WTC11 (cell line): Measurements from ENCODE around the gene PYCR2. TPM values are rescaled to one million over a fixed set of nuclear protein-coding genes. Genes with fewer than 3 reads are reported as not detected.

Source experiments
- ATAC-seq: fragments of 200-7000 bp; cut with Tn5 transposase; 2 replicates; pipeline ENCODE4 v1.10.0; 2021; ENCODE audit warnings: mild to moderate bottlenecking, moderate library complexity
- CTCF ChIA-PET: fragments of 300-600 bp; sonication (Branson Sonifier 250); formaldehyde crosslinking; loops from one replicate; lab custom pipeline; 2021; ENCODE audit warnings: antibody characterized with exemption; lab: Charles Lee
- POLR2A ChIA-PET: fragments of 350-600 bp; sonication (Branson Sonifier 250); formaldehyde crosslinking; loops from one replicate; lab custom pipeline; 2021; ENCODE audit warnings: antibody characterized with exemption; lab: Charles Lee
- DNase-seq: peaks from one replicate; pipeline ENCODE4 v3.0.0; 2021; ENCODE audit warnings: low spot score
- H3K27ac Mint-ChIP-seq: 2 replicates; pipeline ENCODE4 v1.8.0; 2021; ENCODE audit warnings: mixed read lengths
- H3K27me3 Mint-ChIP-seq: 2 replicates; pipeline ENCODE4 v1.8.0; 2021; ENCODE audit warnings: low read depth, mild to moderate bottlenecking, moderate library complexity, mixed read lengths
- H3K36me3 Mint-ChIP-seq: 2 replicates; pipeline ENCODE4 v1.8.0; 2021; ENCODE audit warnings: mixed read lengths
- H3K4me1 Mint-ChIP-seq: 2 replicates; pipeline ENCODE4 v1.8.0; 2022; ENCODE audit warnings: mixed read lengths
- H3K4me3 Mint-ChIP-seq: 2 replicates; pipeline ENCODE4 v1.8.0; 2021; ENCODE audit warnings: mild to moderate bottlenecking, moderate library complexity, mixed read lengths
- H3K9me3 Mint-ChIP-seq: 2 replicates; pipeline ENCODE4 v1.8.0; 2021; ENCODE audit warnings: mixed read lengths
- FOXK1 ChIP-seq: sonication (generic); formaldehyde crosslinking; IDR thresholded peaks from 2 replicates; pipeline ENCODE4 v1.8.0; 2022; ENCODE audit warnings: mild to moderate bottlenecking, moderate library complexity, missing genetic modification reagents
- GABPB1 ChIP-seq: sonication (generic); formaldehyde crosslinking; IDR thresholded peaks from 2 replicates; pipeline ENCODE4 v1.8.1; 2023; ENCODE audit warnings: mild to moderate bottlenecking, missing genetic modification reagents
- IRF2 ChIP-seq: sonication (generic); formaldehyde crosslinking; IDR thresholded peaks from 2 replicates; pipeline ENCODE4 v1.8.0; 2022; ENCODE audit warnings: low read depth, missing genetic modification reagents, borderline replicate concordance
- RELA ChIP-seq: sonication (generic); formaldehyde crosslinking; IDR thresholded peaks from 2 replicates; pipeline ENCODE4 v1.8.1; 2022; ENCODE audit warnings: missing genetic modification reagents, mild to moderate bottlenecking, borderline replicate concordance
- RORB ChIP-seq: fragments of 250-450 bp; sonication (Bioruptor Pico); IDR thresholded peaks from 2 replicates; pipeline ENCODE4 v1.9.0; 2021; ENCODE audit warnings: mild to moderate bottlenecking
- SP1 ChIP-seq: sonication (generic); formaldehyde crosslinking; conservative IDR thresholded peaks from 2 replicates; pipeline ENCODE4 v1.8.1; 2022; ENCODE audit warnings: missing genetic modification reagents
- TEAD1 ChIP-seq: sonication (generic); formaldehyde crosslinking; IDR thresholded peaks from 2 replicates; pipeline ENCODE4 v1.8.0; 2022; ENCODE audit warnings: mild to moderate bottlenecking, missing genetic modification reagents
- ZNF138 ChIP-seq: sonication (generic); formaldehyde crosslinking; conservative IDR thresholded peaks from 2 replicates; pipeline ENCODE4 v1.8.1; 2022; ENCODE audit warnings: mild to moderate bottlenecking, moderate library complexity, missing genetic modification reagents
- ZNF263 ChIP-seq: sonication (generic); formaldehyde crosslinking; IDR thresholded peaks from 2 replicates; pipeline ENCODE4 v1.8.1; 2022; ENCODE audit warnings: low read depth, mild to moderate bottlenecking, moderate library complexity, missing genetic modification reagents
- ZNF317 ChIP-seq: sonication (generic); formaldehyde crosslinking; IDR thresholded peaks from 2 replicates; pipeline ENCODE4 v1.8.1; 2023; ENCODE audit warnings: low read depth, mild to moderate bottlenecking, moderate library complexity, missing genetic modification reagents, borderline replicate concordance
- total RNA-seq: library from RNA; stranded (reverse); gene quantifications from 3 replicates; pipeline ENCODE4 v1.2.3, GENCODE V29; 2021
- TF ChIP-seq, protein P1 (sequence below): sonication (generic); formaldehyde crosslinking; IDR thresholded peaks from 2 replicates; pipeline ENCODE4 v1.8.0; 2022; ENCODE audit warnings: mild to moderate bottlenecking, missing genetic modification reagents
- TF ChIP-seq, protein P2 (sequence below): sonication (generic); formaldehyde crosslinking; IDR thresholded peaks from 2 replicates; pipeline ENCODE4 v1.8.0; 2022; ENCODE audit warnings: mild to moderate bottlenecking, missing genetic modification reagents
- TF ChIP-seq, protein P3 (sequence below): sonication (generic); formaldehyde crosslinking; IDR thresholded peaks from 2 replicates; pipeline ENCODE4 v1.8.0; 2023; ENCODE audit warnings: mild to moderate bottlenecking, missing genetic modification reagents
- TF ChIP-seq, protein P4 (sequence below): fragments of 250-450 bp; sonication (Bioruptor Pico); IDR thresholded peaks from 2 replicates; pipeline ENCODE4 v1.8.0; 2021; ENCODE audit warnings: mild to moderate bottlenecking
- TF ChIP-seq, protein P5 (sequence below): sonication (generic); formaldehyde crosslinking; IDR thresholded peaks from 2 replicates; pipeline ENCODE4 v1.8.1; 2023; ENCODE audit warnings: mild to moderate bottlenecking, moderate library complexity, missing genetic modification reagents

Gene PYCR2
- total RNA-seq, 1 experiment from 2014 or later = 86.0 TPM

DNA sequence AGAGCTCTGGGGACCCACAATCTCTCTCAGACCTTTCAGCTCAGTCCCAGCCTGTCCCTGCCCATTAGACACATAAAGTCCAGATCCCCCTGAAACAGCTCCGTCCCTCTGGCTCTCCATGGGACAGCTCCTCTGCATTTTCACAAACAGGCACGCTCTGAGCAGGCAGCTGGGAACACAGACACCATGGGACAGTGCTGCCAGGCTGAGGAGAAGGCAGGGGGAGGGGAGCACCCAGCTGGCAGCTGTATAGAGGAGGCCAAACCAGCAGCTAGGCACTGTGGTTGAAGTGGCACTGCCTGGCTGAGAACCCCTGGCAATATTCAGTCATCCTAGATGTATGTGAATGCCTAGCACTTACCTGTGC is 43.8 kb downstream of the PYCR2 start (continued):
- TF ChIP-seq, protein P1, sequence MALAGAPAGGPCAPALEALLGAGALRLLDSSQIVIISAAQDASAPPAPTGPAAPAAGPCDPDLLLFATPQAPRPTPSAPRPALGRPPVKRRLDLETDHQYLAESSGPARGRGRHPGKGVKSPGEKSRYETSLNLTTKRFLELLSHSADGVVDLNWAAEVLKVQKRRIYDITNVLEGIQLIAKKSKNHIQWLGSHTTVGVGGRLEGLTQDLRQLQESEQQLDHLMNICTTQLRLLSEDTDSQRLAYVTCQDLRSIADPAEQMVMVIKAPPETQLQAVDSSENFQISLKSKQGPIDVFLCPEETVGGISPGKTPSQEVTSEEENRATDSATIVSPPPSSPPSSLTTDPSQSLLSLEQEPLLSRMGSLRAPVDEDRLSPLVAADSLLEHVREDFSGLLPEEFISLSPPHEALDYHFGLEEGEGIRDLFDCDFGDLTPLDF = no peak
- TF ChIP-seq, protein P2, sequence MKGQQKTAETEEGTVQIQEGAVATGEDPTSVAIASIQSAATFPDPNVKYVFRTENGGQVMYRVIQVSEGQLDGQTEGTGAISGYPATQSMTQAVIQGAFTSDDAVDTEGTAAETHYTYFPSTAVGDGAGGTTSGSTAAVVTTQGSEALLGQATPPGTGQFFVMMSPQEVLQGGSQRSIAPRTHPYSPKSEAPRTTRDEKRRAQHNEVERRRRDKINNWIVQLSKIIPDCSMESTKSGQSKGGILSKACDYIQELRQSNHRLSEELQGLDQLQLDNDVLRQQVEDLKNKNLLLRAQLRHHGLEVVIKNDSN (CRISPR knock-in tag) = no peak
- TF ChIP-seq, protein P3, sequence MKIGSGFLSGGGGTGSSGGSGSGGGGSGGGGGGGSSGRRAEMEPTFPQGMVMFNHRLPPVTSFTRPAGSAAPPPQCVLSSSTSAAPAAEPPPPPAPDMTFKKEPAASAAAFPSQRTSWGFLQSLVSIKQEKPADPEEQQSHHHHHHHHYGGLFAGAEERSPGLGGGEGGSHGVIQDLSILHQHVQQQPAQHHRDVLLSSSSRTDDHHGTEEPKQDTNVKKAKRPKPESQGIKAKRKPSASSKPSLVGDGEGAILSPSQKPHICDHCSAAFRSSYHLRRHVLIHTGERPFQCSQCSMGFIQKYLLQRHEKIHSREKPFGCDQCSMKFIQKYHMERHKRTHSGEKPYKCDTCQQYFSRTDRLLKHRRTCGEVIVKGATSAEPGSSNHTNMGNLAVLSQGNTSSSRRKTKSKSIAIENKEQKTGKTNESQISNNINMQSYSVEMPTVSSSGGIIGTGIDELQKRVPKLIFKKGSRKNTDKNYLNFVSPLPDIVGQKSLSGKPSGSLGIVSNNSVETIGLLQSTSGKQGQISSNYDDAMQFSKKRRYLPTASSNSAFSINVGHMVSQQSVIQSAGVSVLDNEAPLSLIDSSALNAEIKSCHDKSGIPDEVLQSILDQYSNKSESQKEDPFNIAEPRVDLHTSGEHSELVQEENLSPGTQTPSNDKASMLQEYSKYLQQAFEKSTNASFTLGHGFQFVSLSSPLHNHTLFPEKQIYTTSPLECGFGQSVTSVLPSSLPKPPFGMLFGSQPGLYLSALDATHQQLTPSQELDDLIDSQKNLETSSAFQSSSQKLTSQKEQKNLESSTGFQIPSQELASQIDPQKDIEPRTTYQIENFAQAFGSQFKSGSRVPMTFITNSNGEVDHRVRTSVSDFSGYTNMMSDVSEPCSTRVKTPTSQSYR (CRISPR knock-in tag) = no peak

DNA sequence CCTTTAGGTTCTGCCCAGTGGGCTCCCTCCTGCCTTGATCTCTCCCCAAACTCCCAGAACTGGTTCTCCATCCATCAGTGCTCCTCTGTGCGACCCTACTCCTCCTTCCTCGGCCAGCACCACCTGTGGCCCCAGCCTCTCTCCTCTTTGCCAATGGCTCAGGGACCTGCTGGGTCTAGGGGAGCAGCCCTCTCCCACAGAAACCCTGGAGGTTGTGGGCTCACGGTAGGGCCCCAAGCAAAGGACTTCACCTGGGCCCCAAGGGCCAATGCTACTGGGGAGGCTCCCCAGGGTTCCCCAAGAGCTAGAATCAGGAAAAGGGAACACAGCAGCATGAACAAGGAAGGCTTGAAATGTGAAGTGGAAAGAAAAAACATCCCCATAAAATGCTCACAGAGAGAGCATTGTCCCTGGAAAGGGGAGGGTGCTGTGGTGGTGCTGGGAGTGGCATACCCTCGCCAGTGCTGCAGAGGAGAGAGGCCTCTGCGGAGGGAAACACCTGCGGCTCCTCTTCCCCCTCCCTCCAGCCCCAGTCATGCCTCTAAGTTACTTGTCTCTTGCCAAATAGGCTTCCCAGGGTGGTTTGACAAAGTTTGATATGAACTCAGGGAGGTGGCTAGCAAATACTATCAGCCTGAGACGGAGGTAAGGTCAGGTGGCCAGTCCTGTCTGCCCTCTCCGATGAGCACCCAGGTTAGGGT is 44.4 kb downstream of the PYCR2 start:
- peaks cover 21% of the 10 kb centered on the region for H3K36me3 Mint-ChIP-seq
- DNase-seq = no peak
- H3K27ac Mint-ChIP-seq = peak overlapping the region; percentile 37; the same call in 1 of the 2 replicates
- H3K27me3 Mint-ChIP-seq = no peaks in the 10 kb centered on the region
- ChIA-PET POLR2A (no interaction called here), CTCF (interaction anchor here (1.0 to 7.6 kb wide), 6 partner anchors 30 to 405 kb away, joined by 3 to 94 read pairs (median 6); no protein-coding TSS in a partner anchor)
- H3K4me3 Mint-ChIP-seq = peak overlapping the region; percentile 77; the same call in 1 of the 2 replicates
- peaks cover 57% of the 10 kb centered on the region for H3K4me1 Mint-ChIP-seq
- no peak for ATAC-seq
- TF ChIP-seq ZNF317 (CRISPR knock-in tag) (no peak), FOXK1 (CRISPR knock-in tag) (no peak), ZNF138 (CRISPR knock-in tag) (no peak), RORB (CRISPR knock-in tag) (no peak), IRF2 (CRISPR knock-in tag) (no peak), GABPB1 (CRISPR knock-in tag) (no peak), ZNF263 (CRISPR knock-in tag) (no peak)
- TF ChIP-seq, protein P4, sequence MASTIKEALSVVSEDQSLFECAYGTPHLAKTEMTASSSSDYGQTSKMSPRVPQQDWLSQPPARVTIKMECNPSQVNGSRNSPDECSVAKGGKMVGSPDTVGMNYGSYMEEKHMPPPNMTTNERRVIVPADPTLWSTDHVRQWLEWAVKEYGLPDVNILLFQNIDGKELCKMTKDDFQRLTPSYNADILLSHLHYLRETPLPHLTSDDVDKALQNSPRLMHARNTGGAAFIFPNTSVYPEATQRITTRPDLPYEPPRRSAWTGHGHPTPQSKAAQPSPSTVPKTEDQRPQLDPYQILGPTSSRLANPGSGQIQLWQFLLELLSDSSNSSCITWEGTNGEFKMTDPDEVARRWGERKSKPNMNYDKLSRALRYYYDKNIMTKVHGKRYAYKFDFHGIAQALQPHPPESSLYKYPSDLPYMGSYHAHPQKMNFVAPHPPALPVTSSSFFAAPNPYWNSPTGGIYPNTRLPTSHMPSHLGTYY (CRISPR knock-in tag) = no peak
- TF ChIP-seq, protein P3 (CRISPR knock-in tag) = no peak
- no peaks in the 10 kb centered on the region for H3K9me3 Mint-ChIP-seq

DNA sequence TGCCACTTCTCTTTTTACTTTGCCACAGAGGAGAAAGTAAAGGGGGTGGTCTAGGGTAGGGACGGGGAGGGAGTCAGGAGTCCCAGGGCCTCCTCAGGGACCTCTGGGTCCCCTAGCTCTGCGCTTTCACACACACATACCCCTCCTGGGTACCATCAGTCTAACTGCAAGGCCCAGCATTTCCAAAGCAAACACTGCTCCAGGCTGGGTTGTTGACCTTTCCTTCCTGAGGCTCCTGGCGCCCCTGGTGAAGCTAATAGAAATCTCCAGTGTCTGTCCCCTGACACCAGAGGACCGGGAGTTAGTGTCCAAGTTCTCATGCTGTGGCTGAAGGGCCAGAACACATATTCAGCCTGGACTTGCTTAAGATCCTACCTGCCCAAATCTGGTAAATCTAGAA is 45.8 kb downstream of the PYCR2 start:
- Mint-ChIP-seq H3K27ac (peak overlapping the region; percentile 45; the same call in 1 of the 2 replicates), H3K36me3 (peaks cover 29% of the 10 kb centered on the region), H3K9me3 (no peaks in the 10 kb centered on the region), H3K4me1 (peaks cover 51% of the 10 kb centered on the region), H3K4me3 (no peak overlapping the region), H3K27me3 (no peaks in the 10 kb centered on the region)
- POLR2A ChIA-PET = no interaction called here
- DNase-seq (no peak), ATAC-seq (no peak)
- CTCF ChIA-PET = interaction anchor here (0.6 to 7.6 kb wide), 7 partner anchors 9 to 404 kb away, joined by 3 to 94 read pairs (median 9); partner anchors contain the start of gene LEFTY1
- no peak for TF ChIP-seq TEAD1 (CRISPR knock-in tag)
- TF ChIP-seq, protein P5, sequence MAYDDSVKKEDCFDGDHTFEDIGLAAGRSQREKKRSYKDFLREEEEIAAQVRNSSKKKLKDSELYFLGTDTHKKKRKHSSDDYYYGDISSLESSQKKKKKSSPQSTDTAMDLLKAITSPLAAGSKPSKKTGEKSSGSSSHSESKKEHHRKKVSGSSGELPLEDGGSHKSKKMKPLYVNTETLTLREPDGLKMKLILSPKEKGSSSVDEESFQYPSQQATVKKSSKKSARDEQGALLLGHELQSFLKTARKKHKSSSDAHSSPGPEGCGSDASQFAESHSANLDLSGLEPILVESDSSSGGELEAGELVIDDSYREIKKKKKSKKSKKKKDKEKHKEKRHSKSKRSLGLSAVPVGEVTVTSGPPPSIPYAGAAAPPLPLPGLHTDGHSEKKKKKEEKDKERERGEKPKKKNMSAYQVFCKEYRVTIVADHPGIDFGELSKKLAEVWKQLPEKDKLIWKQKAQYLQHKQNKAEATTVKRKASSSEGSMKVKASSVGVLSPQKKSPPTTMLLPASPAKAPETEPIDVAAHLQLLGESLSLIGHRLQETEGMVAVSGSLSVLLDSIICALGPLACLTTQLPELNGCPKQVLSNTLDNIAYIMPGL (CRISPR knock-in tag) = no peak
- no peak for TF ChIP-seq RELA
- TF ChIP-seq, protein P1 = no peak
- no peak for TF ChIP-seq SP1 (CRISPR knock-in tag)
